Measurements from ENCODE around the gene DOCK10. TPM values are rescaled to one million over a fixed set of nuclear protein-coding genes. Genes with fewer than 3 reads are reported as not detected.
A peak's percentile ranks its signal among the peaks of the same experiment; 100 is the strongest.

DOCK10 gene
- total and polyA plus RNA-seq, 5 donors from 2014 or later, result 28.3 to 222 (median 35.1) TPM

GRCh38 chr2:224802407-224802806, 239.9 kb downstream of the DOCK10 start:
- no peaks in the 10 kb centered on the region for H3K4me1 ChIP-seq (ENCODE audit: control insufficient read depth, insufficient read depth, low read length, poor library complexity, severe bottlenecking)
- H3K4me1 Mint-ChIP-seq, result no peaks in the 10 kb centered on the region
- H3K27ac ChIP-seq (ENCODE audit: insufficient read depth, low read length, poor library complexity, severe bottlenecking), result no peak overlapping the region
- H3K27me3 ChIP-seq (ENCODE audit: control insufficient read depth, insufficient read depth, low read length), result no peaks in the 10 kb centered on the region
- peak overlapping the region in 1 of 3 donors; percentile 68 for H3K27ac Mint-ChIP-seq
- peaks cover 57% of the 10 kb centered on the region for H3K36me3 Mint-ChIP-seq
- H3K4me3 ChIP-seq (ENCODE audit: low read depth, low read length), result no peak overlapping the region
- H3K27me3 Mint-ChIP-seq, result no peaks in the 10 kb centered on the region
- no peaks in the 10 kb centered on the region for H3K9me3 ChIP-seq (ENCODE audit: control insufficient read depth in 2 of 2, low read length in 2 of 2)
- DNase-seq, result no peak
- H3K36me3 ChIP-seq (ENCODE audit: control insufficient read depth, insufficient read depth, low read length), result peaks cover 93% of the 10 kb centered on the region
- H3K4me3 Mint-ChIP-seq, result no peak overlapping the region
- ATAC-seq (ENCODE audit: low read depth in 2 of 2), result no peak
- H3K9me3 Mint-ChIP-seq, result no peaks in the 10 kb centered on the region

GRCh38 chr2:224801360-224801759, 240.9 kb downstream of the DOCK10 start:
- Mint-ChIP-seq H3K27ac (peak overlapping the region in 1 of 3 donors; percentile 68), H3K36me3 (peaks cover 60% of the 10 kb centered on the region), H3K4me3 (no peak overlapping the region), H3K27me3 (no peaks in the 10 kb centered on the region), H3K4me1 (no peaks in the 10 kb centered on the region), H3K9me3 (no peaks in the 10 kb centered on the region)
- Histone ChIP-seq H3K27ac (ENCODE audit: insufficient read depth, low read length, poor library complexity, severe bottlenecking) (no peak overlapping the region), H3K9me3 (ENCODE audit: control insufficient read depth in 2 of 2, low read length in 2 of 2) (no peaks in the 10 kb centered on the region), H3K36me3 (ENCODE audit: control insufficient read depth, insufficient read depth, low read length) (peaks cover 98% of the 10 kb centered on the region), H3K4me3 (ENCODE audit: low read depth, low read length) (no peak overlapping the region), H3K4me1 (ENCODE audit: control insufficient read depth, insufficient read depth, low read length, poor library complexity, severe bottlenecking) (no peaks in the 10 kb centered on the region), H3K27me3 (ENCODE audit: control insufficient read depth, insufficient read depth, low read length) (no peaks in the 10 kb centered on the region)
- ATAC-seq (ENCODE audit: low read depth in 2 of 2) (no peak), DNase-seq (no peak)

- Mint-ChIP-seq H3K9me3 (no peaks in the 10 kb centered on the region), H3K4me1 (no peaks in the 10 kb centered on the region), H3K27ac (no peak overlapping the region), H3K27me3 (no peaks in the 10 kb centered on the region), H3K36me3 (peaks cover 61% of the 10 kb centered on the region), H3K4me3 (no peak overlapping the region)
- peaks cover 100% of the 10 kb centered on the region for H3K36me3 ChIP-seq (ENCODE audit: control insufficient read depth, insufficient read depth, low read length)
- H3K4me3 ChIP-seq (ENCODE audit: low read depth, low read length), result no peak overlapping the region
- no peaks in the 10 kb centered on the region for H3K9me3 ChIP-seq (ENCODE audit: control insufficient read depth in 2 of 2, low read length in 2 of 2)
- no peaks in the 10 kb centered on the region for H3K4me1 ChIP-seq (ENCODE audit: control insufficient read depth, insufficient read depth, low read length, poor library complexity, severe bottlenecking)
- ATAC-seq (ENCODE audit: low read depth in 2 of 2) (no peak), DNase-seq (no peak)
- H3K27me3 ChIP-seq (ENCODE audit: control insufficient read depth, insufficient read depth, low read length), result no peaks in the 10 kb centered on the region
- peak overlapping the region; percentile 16 for H3K27ac ChIP-seq (ENCODE audit: insufficient read depth, low read length, poor library complexity, severe bottlenecking)
Observed at GRCh38 chr2:224799691-224800090, 242.6 kb downstream of the DOCK10 start.

- H3K27ac ChIP-seq (ENCODE audit: insufficient read depth, low read length, poor library complexity, severe bottlenecking), result no peak overlapping the region
- H3K4me1 Mint-ChIP-seq, result no peaks in the 10 kb centered on the region
- no peaks in the 10 kb centered on the region for H3K9me3 ChIP-seq (ENCODE audit: control insufficient read depth in 2 of 2, low read length in 2 of 2)
- H3K27ac Mint-ChIP-seq, result peak overlapping the region; percentile 4 to 56 (median 52)
- H3K4me3 ChIP-seq (ENCODE audit: low read depth, low read length), result no peak overlapping the region
- H3K27me3 Mint-ChIP-seq, result no peaks in the 10 kb centered on the region
- H3K9me3 Mint-ChIP-seq, result no peaks in the 10 kb centered on the region
- no peaks in the 10 kb centered on the region for H3K4me1 ChIP-seq (ENCODE audit: control insufficient read depth, insufficient read depth, low read length, poor library complexity, severe bottlenecking)
- DNase-seq (no peak), ATAC-seq (ENCODE audit: low read depth in 2 of 2) (no peak)
- H3K36me3 ChIP-seq (ENCODE audit: control insufficient read depth, insufficient read depth, low read length), result peaks cover 99% of the 10 kb centered on the region
- no peaks in the 10 kb centered on the region for H3K27me3 ChIP-seq (ENCODE audit: control insufficient read depth, insufficient read depth, low read length)
- no peak overlapping the region for H3K4me3 Mint-ChIP-seq
- peaks cover 68% of the 10 kb centered on the region for H3K36me3 Mint-ChIP-seq
Observed at GRCh38 chr2:224798180-224798579, 244.1 kb downstream of the DOCK10 start.

GRCh38 chr2:224796695-224797305, 245.5 kb downstream of the DOCK10 start:
- H3K9me3 Mint-ChIP-seq, result no peaks in the 10 kb centered on the region
- H3K4me3 Mint-ChIP-seq, result no peak overlapping the region
- no peak for DNase-seq
- no peak for ATAC-seq (ENCODE audit: low read depth in 2 of 2)
- no peaks in the 10 kb centered on the region for H3K27me3 Mint-ChIP-seq
- peak overlapping the region in 2 of 3 donors; percentile 22 to 76 for H3K27ac Mint-ChIP-seq
- H3K36me3 Mint-ChIP-seq, result peaks cover 70% of the 10 kb centered on the region
- Histone ChIP-seq H3K4me3 (ENCODE audit: low read depth, low read length) (no peak overlapping the region), H3K27ac (ENCODE audit: insufficient read depth, low read length, poor library complexity, severe bottlenecking) (no peak overlapping the region), H3K36me3 (ENCODE audit: control insufficient read depth, insufficient read depth, low read length) (peaks cover 93% of the 10 kb centered on the region), H3K27me3 (ENCODE audit: control insufficient read depth, insufficient read depth, low read length) (no peaks in the 10 kb centered on the region), H3K4me1 (ENCODE audit: control insufficient read depth, insufficient read depth, low read length, poor library complexity, severe bottlenecking) (no peaks in the 10 kb centered on the region), H3K9me3 (ENCODE audit: control insufficient read depth in 2 of 2, low read length in 2 of 2) (no peaks in the 10 kb centered on the region)
- no peaks in the 10 kb centered on the region for H3K4me1 Mint-ChIP-seq

- H3K36me3 Mint-ChIP-seq, result peaks cover 65% of the 10 kb centered on the region
Observed at GRCh38 chr2:224793946-224794345, 248.3 kb downstream of the DOCK10 start.

GRCh38 chr2:224786848-224787247, 255.4 kb downstream of the DOCK10 start:
- H3K4me3 Mint-ChIP-seq, result no peak overlapping the region

More at GRCh38 chr2:224793946-224794345, 248.3 kb downstream of the DOCK10 start:
- Histone ChIP-seq H3K4me1 (ENCODE audit: control insufficient read depth, insufficient read depth, low read length, poor library complexity, severe bottlenecking) (no peaks in the 10 kb centered on the region), H3K4me3 (ENCODE audit: low read depth, low read length) (no peak overlapping the region), H3K36me3 (ENCODE audit: control insufficient read depth, insufficient read depth, low read length) (peaks cover 90% of the 10 kb centered on the region), H3K27me3 (ENCODE audit: control insufficient read depth, insufficient read depth, low read length) (no peaks in the 10 kb centered on the region), H3K9me3 (ENCODE audit: control insufficient read depth in 2 of 2, low read length in 2 of 2) (no peaks in the 10 kb centered on the region), H3K27ac (ENCODE audit: insufficient read depth, low read length, poor library complexity, severe bottlenecking) (no peak overlapping the region)
- Mint-ChIP-seq H3K9me3 (no peaks in the 10 kb centered on the region), H3K4me1 (no peaks in the 10 kb centered on the region), H3K27ac (peak overlapping the region in 1 of 3 donors; percentile 32), H3K27me3 (no peaks in the 10 kb centered on the region), H3K4me3 (no peak overlapping the region)
- ATAC-seq (ENCODE audit: low read depth in 2 of 2) (no peak), DNase-seq (no peak)

GRCh38 chr2:224781400-224781799, 260.9 kb downstream of the DOCK10 start:
- DNase-seq (no peak), ATAC-seq (ENCODE audit: low read depth in 2 of 2) (no peak)
- Mint-ChIP-seq H3K27ac (peak overlapping the region in 2 of 3 donors; percentile 58 to 59), H3K4me3 (no peak overlapping the region), H3K27me3 (no peaks in the 10 kb centered on the region), H3K4me1 (peaks cover 0 to 22% (median 5%) of the 10 kb centered on the region in 4 donors), H3K36me3 (peaks cover 44% of the 10 kb centered on the region), H3K9me3 (no peaks in the 10 kb centered on the region)
- H3K27me3 ChIP-seq (ENCODE audit: control insufficient read depth, insufficient read depth, low read length), result no peaks in the 10 kb centered on the region
- no peak overlapping the region for H3K27ac ChIP-seq (ENCODE audit: insufficient read depth, low read length, poor library complexity, severe bottlenecking)
- no peaks in the 10 kb centered on the region for H3K4me1 ChIP-seq (ENCODE audit: control insufficient read depth, insufficient read depth, low read length, poor library complexity, severe bottlenecking)
- H3K36me3 ChIP-seq (ENCODE audit: control insufficient read depth, insufficient read depth, low read length), result peaks cover 50% of the 10 kb centered on the region
- H3K4me3 ChIP-seq (ENCODE audit: low read depth, low read length), result no peak overlapping the region
- H3K9me3 ChIP-seq (ENCODE audit: control insufficient read depth in 2 of 2, low read length in 2 of 2), result no peaks in the 10 kb centered on the region

More at GRCh38 chr2:224786848-224787247, 255.4 kb downstream of the DOCK10 start:
- H3K36me3 ChIP-seq (ENCODE audit: control insufficient read depth, insufficient read depth, low read length), result peaks cover 80% of the 10 kb centered on the region
- H3K4me1 ChIP-seq (ENCODE audit: control insufficient read depth, insufficient read depth, low read length, poor library complexity, severe bottlenecking), result no peaks in the 10 kb centered on the region
- no peak overlapping the region for H3K4me3 ChIP-seq (ENCODE audit: low read depth, low read length)
- ATAC-seq (ENCODE audit: low read depth in 2 of 2) (no peak), DNase-seq (peak in 1 of 3 donors; percentile 13)
- H3K36me3 Mint-ChIP-seq, result peaks cover 54% of the 10 kb centered on the region
- H3K27ac Mint-ChIP-seq, result peak overlapping the region in 2 of 3 donors; percentile 28 to 84
- H3K4me1 Mint-ChIP-seq, result peaks cover 0 to 8% (median 4%) of the 10 kb centered on the region in 4 donors
- no peaks in the 10 kb centered on the region for H3K27me3 Mint-ChIP-seq
- H3K9me3 Mint-ChIP-seq, result no peaks in the 10 kb centered on the region
- no peaks in the 10 kb centered on the region for H3K27me3 ChIP-seq (ENCODE audit: control insufficient read depth, insufficient read depth, low read length)
- H3K9me3 ChIP-seq (ENCODE audit: control insufficient read depth in 2 of 2, low read length in 2 of 2), result no peaks in the 10 kb centered on the region
- no peak overlapping the region for H3K27ac ChIP-seq (ENCODE audit: insufficient read depth, low read length, poor library complexity, severe bottlenecking)
